Bronchus fibroblast of lung (primary cell): Measurements from ENCODE around the gene COQ9. TPM values are rescaled to one million over a fixed set of nuclear protein-coding genes. Genes with fewer than 3 reads are reported as not detected.

Experiments
- total RNA-seq: library from RNA; depleted of rRNA; stranded (reverse); fragments of >200 nt; gene quantifications from 2 replicates; pipeline ENCODE4 v1.2.3, GENCODE V29; 2015

The COQ9 gene
- 35.7 and 41.9 TPM in 2 replicates for total RNA-seq

GRCh38 chr16:57447186-57447962 is at the start of gene COQ9, which contains the start of gene CIAPIN1:
Gene COQ9 (plus strand): TSS chr16:57447479. CDS start chr16:57447506, 27 bp downstream.
Gene CIAPIN1 (minus strand): TSS chr16:57447385. CDS start chr16:57440928, 6,457 bp downstream.

GRCh38 chr16:57403965-57404817 is 43.1 kb upstream of the COQ9 start, which contains the start of gene CCL17:
Gene CCL17 (plus strand): TSS chr16:57404767. CDS start chr16:57413933, 9,166 bp downstream.

GRCh38 chr16:57462209-57462977 is 15.1 kb downstream of the COQ9 start, which contains the start of gene POLR2C:
Gene POLR2C (plus strand): TSS chr16:57462679. CDS start chr16:57462725, 46 bp downstream.

GRCh38 chr16:57485916-57486857 is 38.9 kb downstream of the COQ9 start, which contains the start of gene DOK4:
Gene DOK4 (minus strand): TSS chr16:57486493. CDS start chr16:57479507, 6,986 bp downstream.

Other genes with a start within 250 kb of the COQ9 start
- gene ARL2BP, start 202.2 kb upstream of the COQ9 start, total RNA-seq: 71.2 and 72.5 TPM in 2 replicates
- gene PLLP, start 162.8 kb upstream of the COQ9 start, total RNA-seq: 0.15 TPM in 1 of 2 replicates, not detected in the other
- gene CCL22, start 88.7 kb upstream of the COQ9 start, total RNA-seq: not detected in 2 replicates
- gene CX3CL1, start 75.0 kb upstream of the COQ9 start, total RNA-seq: 0.17 TPM in 1 of 2 replicates, not detected in the other
- not detected in 2 replicates for gene CCL17, start 42.7 kb upstream of the COQ9 start, total RNA-seq
- gene CIAPIN1, start 94 bp upstream of the COQ9 start, total RNA-seq: 29.0 and 35.3 TPM in 2 replicates
- 91.3 and 92.8 TPM in 2 replicates for gene POLR2C, start 15.2 kb downstream of the COQ9 start, total RNA-seq
- 18.2 and 19.6 TPM in 2 replicates for gene DOK4, start 39.0 kb downstream of the COQ9 start, total RNA-seq
- 9.1 and 10.9 TPM in 2 replicates for gene CCDC102A, start 89.1 kb downstream of the COQ9 start, total RNA-seq
- not detected in 2 replicates for gene ADGRG5, start 95.2 kb downstream of the COQ9 start, total RNA-seq
- 1.8 TPM in 2 replicates for gene ADGRG1, start 181.2 kb downstream of the COQ9 start, total RNA-seq
- gene ADGRG3, start 220.8 kb downstream of the COQ9 start, total RNA-seq: not detected in 2 replicates
- gene DRC7, start 247.3 kb downstream of the COQ9 start, total RNA-seq: not detected in 2 replicates